K562 (cell line): ENCODE results near the gene SGMS1. TPM values are rescaled to one million over a fixed set of nuclear protein-coding genes. Genes with fewer than 3 reads are reported as not detected.

Experiments
- ATAC-seq: fragments of 200-7000 bp; cut with Tn5 transposase; 3 replicates; pipeline ENCODE4 v1.9.1; 2020; ENCODE audit warnings: moderate library complexity
- BruUV-seq: library from RNA; stranded (reverse); fragments of 400-500 nt; replicated peaks from 2 replicates; lab custom pipeline; 2021; lab: Mats Ljungman, UMichigan
- CTCF ChIA-PET: fragments of 300-600 bp; formaldehyde crosslinking; extraction: SDS; loops from one replicate; lab custom pipeline; 2021; ENCODE audit warnings: low intra/inter-chr PET ratio; lab: Yijun Ruan, JAX
- POLR2A ChIA-PET: fragments of 300-600, 350-650 bp; sonication (Branson Sonifier 250); formaldehyde crosslinking; extraction: SDS; loops from one replicate; lab custom pipeline; 2021; ENCODE audit warnings: antibody characterized with exemption, inconsistent platforms; lab: Yijun Ruan, JAX
- DNase-seq, 4 experiments: peaks; one replicate each; pipeline versions ENCODE4 v3.0.0 to v3.0.0-alpha.2; 2011 to 2018; ENCODE audit warnings: low spot score in 3 of 4, mixed read lengths in 3 of 4; ENCODE audit errors: extremely low read depth in 1 of 4
- FAIRE-seq: peaks from 2 replicates; lab custom pipeline; 2011; peaks lifted over from hg19 to GRCh38; lab: Jason Lieb, UNC
- H2AFZ ChIP-seq: 2 replicates; pipeline ENCODE4 v1.6.0; 2011; ENCODE audit warnings: low read depth, low read length, control low read depth, inconsistent platforms
- H3K27ac ChIP-seq: fragments of 200-600 bp; 3 replicates; pipeline ENCODE4 v1.8.0; 2011; ENCODE audit warnings: low read depth, mild to moderate bottlenecking, control low read depth, inconsistent platforms, low read length, moderate library complexity, mixed read lengths; ENCODE audit errors: extremely low read depth
- H3K27me3 ChIP-seq, 2 experiments: fragments of 300-600 bp in 1 of 2; 2 replicates in 1 of 2; 3 replicates in 1 of 2; pipeline versions ENCODE4 v1.6.0 to v1.8.0; 2011; ENCODE audit warnings: inconsistent platforms in 2 of 2, low read length in 2 of 2, mild to moderate bottlenecking in 1 of 2, mixed read lengths in 1 of 2, moderate library complexity in 1 of 2; ENCODE audit not compliant: control insufficient read depth in 2 of 2, insufficient read depth in 2 of 2
- H3K36me3 ChIP-seq: fragments of 300-600 bp; 3 replicates; pipeline ENCODE4 v1.8.0; 2011; ENCODE audit warnings: mild to moderate bottlenecking, low read length, inconsistent platforms; ENCODE audit not compliant: control insufficient read depth, insufficient read depth
- H3K4me1 ChIP-seq, 2 experiments: fragments of 200-600 bp in 1 of 2; replicated peaks in 1 of 2; 2 replicates in 1 of 2; 3 replicates in 1 of 2; pipeline versions ENCODE4 v1.5.1 to v1.8.0; 2011; ENCODE audit warnings: inconsistent platforms in 2 of 2, low read length in 2 of 2, mild to moderate bottlenecking in 1 of 2, mixed read lengths in 1 of 2, moderate library complexity in 1 of 2; ENCODE audit not compliant: control insufficient read depth in 2 of 2, insufficient read depth in 2 of 2
- H3K4me2 ChIP-seq: 2 replicates; pipeline ENCODE4 v1.6.1; 2011; ENCODE audit warnings: low read length, control low read depth, inconsistent platforms, mixed read lengths; ENCODE audit not compliant: insufficient read depth
- H3K4me3 ChIP-seq: fragments of 200-600 bp; sonication (generic), shearing (Covaris generic); 2 replicates; pipeline ENCODE4 v1.5.1; 2016; ENCODE audit warnings: control low read depth, inconsistent platforms
- H3K79me2 ChIP-seq: fragments of 200-600 bp; 3 replicates; pipeline ENCODE4 v1.8.0; 2011; ENCODE audit warnings: low read length, inconsistent platforms; ENCODE audit not compliant: control insufficient read depth, insufficient read depth
- H3K9ac ChIP-seq, 2 experiments: 2 replicates each; pipeline versions ENCODE4 v1.6.0 to v1.6.1; 2011; ENCODE audit warnings: low read depth in 2 of 2, low read length in 2 of 2, control low read depth in 1 of 2, inconsistent platforms in 1 of 2, mild to moderate bottlenecking in 1 of 2, mixed read lengths in 1 of 2; ENCODE audit not compliant: insufficient read depth in 1 of 2
- H3K9me1 ChIP-seq: one replicate; pipeline ENCODE4 v1.6.0; 2011; ENCODE audit warnings: inconsistent platforms, mild to moderate bottlenecking, low read length, moderate library complexity; ENCODE audit not compliant: control insufficient read depth, insufficient read depth
- H3K9me3 ChIP-seq: replicated peaks from 2 replicates; pipeline ENCODE4 v1.5.1; 2011; ENCODE audit warnings: low read depth, low read length, inconsistent platforms; ENCODE audit not compliant: control insufficient read depth, insufficient read depth
- H4K20me1 ChIP-seq: replicated peaks from 2 replicates; pipeline ENCODE4 v1.6.1; 2011; ENCODE audit warnings: low read length, inconsistent platforms, mixed read lengths; ENCODE audit not compliant: control insufficient read depth, insufficient read depth
- DEAF1 ChIP-seq: fragments of 450-650 bp; formaldehyde crosslinking; IDR thresholded peaks from 2 replicates; pipeline ENCODE4 v1.4.0; 2020; ENCODE audit warnings: mild to moderate bottlenecking, moderate library complexity
- HDAC3 ChIP-seq: fragments of 450-650 bp; IDR thresholded peaks from 2 replicates; pipeline ENCODE4 v1.6.1; 2018; ENCODE audit warnings: borderline replicate concordance, mild to moderate bottlenecking, moderate library complexity; ENCODE audit not compliant: partially characterized antibody
- MBD1 ChIP-seq: fragments of 250-450 bp; sonication (Bioruptor Pico); IDR thresholded peaks from 2 replicates; pipeline ENCODE4 v1.8.0; 2022; ENCODE audit warnings: inconsistent platforms
- MYNN ChIP-seq, 2 experiments: sonication (generic); formaldehyde crosslinking in 1 of 2; IDR thresholded peaks; 2 replicates each; pipeline versions ENCODE4 v1.5.0 to v1.6.1; 2016 to 2020; ENCODE audit warnings: antibody characterized with exemption in 1 of 2, missing genetic modification reagents in 1 of 2
- SRSF1 ChIP-seq: fragments of 200-400 bp; formaldehyde crosslinking; IDR thresholded peaks from 2 replicates; pipeline ENCODE4 v1.6.1; 2017; ENCODE audit warnings: mild to moderate bottlenecking, low read depth, low read length, moderate library complexity
- TBL1XR1 ChIP-seq, 2 experiments: IDR thresholded peaks; 2 replicates each; pipeline ENCODE4 v1.6.1; 2012; ENCODE audit warnings: improper control_type of control experiment in 2 of 2, low read length in 2 of 2, mild to moderate bottlenecking in 1 of 2
- TFE3 ChIP-seq: fragments of 450-650 bp; formaldehyde crosslinking; IDR thresholded peaks from 2 replicates; pipeline ENCODE4 v1.4.0; 2020; ENCODE audit warnings: mild to moderate bottlenecking, mixed read lengths
- WGBS: fragments of 100-300 bp; shearing (Covaris generic); methylation state at CpG from one replicate; pipeline ENCODE4 v1.1.6; 2016; ENCODE audit warnings: low coverage, mixed read lengths; ENCODE audit not compliant: insufficient coverage; ENCODE audit errors: missing lambda C conversion rate; 5-methylcytosine and 5-hydroxymethylcytosine counted together
- in situ Hi-C: fragments of 300-500 bp; cut with MboI; formaldehyde crosslinking; loops from 4 replicates; pipeline ENCODE4 v1.15.0; 2018; ENCODE audit warnings: inconsistent platforms, mixed read lengths
- intact Hi-C: fragments of 100-400 bp; cut with micrococcal nuclease; formaldehyde crosslinking; loops from 2 replicates; pipeline ENCODE4 v1.14.2; 2022
- polyA plus RNA-seq, 8 experiments: library from polyadenylated mRNA; depleted of rRNA in 4 of 8; stranded (reverse) in 5 of 8; unstranded in 3 of 8; fragments of >200 nt; fragmentation: Nextera tagmentation in 2 of 8; fragmentation: Illumina TruSeq in 1 of 8; extraction: Ambion mirVana in 2 of 8; extraction: Trizol in 1 of 8; gene quantifications; 2 replicates each; pipeline versions ENCODE4 v1.2.1 to v1.2.3, GENCODE V29; 2011 to 2014; ENCODE audit warnings: inconsistent platforms in 1 of 8, missing spikeins in 1 of 8
- total RNA-seq, 7 experiments: library from RNA; depleted of rRNA in 6 of 7; stranded (reverse); fragments of >200 nt in 6 of 7; fragmentation: Illumina TruSeq in 2 of 7; extraction: Trizol in 2 of 7; gene quantifications; 2 replicates each; pipeline versions ENCODE4 v1.2.1 to v1.2.3, GENCODE V29; 2011 to 2021; ENCODE audit warnings: low replicate concordance in 1 of 7

The SGMS1 gene
- total and polyA plus RNA-seq, 9 of the 15 experiments (the other 6 are each of a cell fraction or from before 2014, with no cell fraction given), result 22.6 to 232 (median 82.2) TPM

- TF ChIP-seq TFE3 (CRISPR knock-in tag) (no peak), MBD1 (CRISPR knock-in tag) (no peak), TBL1XR1 (IDR thresholded peaks at IDR 0.05; ENCODE audit: low read length in 2 of 2) (no peak)
Observed at GRCh38 chr10:50431791-50432190, 192.0 kb downstream of the SGMS1 start (continued).

- 64% methylated on average over 4 of the region's 4 CpGs for WGBS
- H3K27me3 ChIP-seq, result no peaks in the 10 kb centered on the region
- H3K36me3 ChIP-seq, result peaks cover 16% of the 10 kb centered on the region
- FAIRE-seq (no peak), ATAC-seq (no peak), DNase-seq (no peak)
- no peak overlapping the region for H2AFZ ChIP-seq
- H3K4me1 ChIP-seq, result peaks cover 3% of the 10 kb centered on the region in 2 experiments; a peak in 2 of 5 replicates
- POLR2A ChIA-PET, result no interaction called here
- no peaks in the 10 kb centered on the region for H3K9me3 ChIP-seq
- intact Hi-C loops, result no loop called here
- no peak overlapping the region for H3K4me2 ChIP-seq
- no peak overlapping the region for H3K4me3 ChIP-seq
- peaks cover 8% of the 10 kb centered on the region; the same call in 2 of the 3 replicates for H3K79me2 ChIP-seq
- CTCF ChIA-PET, result no interaction called here
- H3K27ac ChIP-seq, result no peak overlapping the region
- H3K9me1 ChIP-seq, result no peaks in the 10 kb centered on the region
- no peaks in the 10 kb centered on the region for H4K20me1 ChIP-seq
- in situ Hi-C loops, result no loop called here
- no TSS peak for BruUV-seq
- H3K9ac ChIP-seq, result no peak overlapping the region
- TF ChIP-seq HDAC3, result no peak
- no peak for TF ChIP-seq SRSF1
- TF ChIP-seq DEAF1 (CRISPR knock-in tag), result no peak
- no peak for TF ChIP-seq MYNN (IDR thresholded peaks at IDR 0.05)
- TF ChIP-seq MYNN (CRISPR knock-in tag; IDR thresholded peaks at IDR 0.05), result no peak
Observed at GRCh38 chr10:50431133-50431532, 192.6 kb downstream of the SGMS1 start.
